NCI-H69 (cell line): ENCODE results near the gene EFCAB7.
"Not testable (repeated sequence)": the region's sequence is repeated elsewhere in the genome, so short reads cannot be mapped to it uniquely, and the experiment has no call there.

Source experiments
- DNase-seq: peaks from one replicate; lab custom pipeline; 2025; lab: John Stamatoyannopoulos, UW

EFCAB7 gene

GRCh38 chr1:63555480-63555879 is 32.2 kb downstream of the EFCAB7 start:
- DNase-seq = no peak

DNA sequence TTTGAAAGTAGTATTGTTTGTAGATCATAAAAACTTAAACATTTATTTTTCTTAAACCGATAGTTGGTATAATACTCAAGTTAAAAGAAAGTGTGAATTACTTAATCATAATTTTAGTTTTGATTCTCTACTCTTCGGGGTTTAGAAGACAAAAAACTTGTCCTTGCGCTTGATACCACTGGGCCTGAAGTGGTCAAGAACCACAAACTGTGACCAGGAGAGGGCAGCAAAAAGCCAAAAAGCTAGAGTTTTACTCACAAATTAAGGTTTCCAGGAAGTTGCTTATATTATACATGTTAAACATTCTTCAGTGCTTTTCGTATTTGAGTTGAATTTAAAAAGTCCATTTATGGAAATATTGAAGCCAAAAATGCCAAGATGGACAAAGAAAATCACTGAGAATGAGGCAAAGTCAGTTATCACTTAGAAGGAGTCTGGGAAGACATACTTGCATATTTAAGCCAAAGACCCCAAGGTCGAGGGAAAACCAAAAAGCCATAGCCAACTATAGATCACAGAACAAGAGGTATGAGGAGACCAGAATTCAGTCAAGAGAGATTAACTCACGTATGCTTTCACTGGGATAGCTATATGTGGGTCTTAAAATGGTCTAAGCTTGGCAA is 34.2 kb downstream of the EFCAB7 start:
- DNase-seq = peak; percentile 35

DNA sequence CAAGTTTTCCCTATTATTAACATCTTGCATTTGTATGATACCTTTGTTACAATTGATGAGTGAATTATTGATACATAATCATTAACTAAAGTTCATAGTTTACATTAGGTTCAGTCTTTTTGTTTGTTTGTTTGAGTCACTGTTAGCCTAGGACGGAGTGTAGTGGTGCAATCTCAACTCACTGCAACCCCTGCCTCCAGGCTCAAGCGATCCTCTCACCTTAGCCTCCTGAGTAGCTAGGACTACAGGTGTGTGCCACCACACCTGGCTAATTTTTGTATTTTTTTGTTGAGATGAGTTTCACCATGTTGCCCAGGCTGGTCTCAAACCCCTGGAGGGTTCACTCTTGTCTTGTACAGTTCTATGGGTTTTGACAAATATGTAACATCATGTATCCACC is 36.0 kb downstream of the EFCAB7 start:
- no peak for DNase-seq

DNA sequence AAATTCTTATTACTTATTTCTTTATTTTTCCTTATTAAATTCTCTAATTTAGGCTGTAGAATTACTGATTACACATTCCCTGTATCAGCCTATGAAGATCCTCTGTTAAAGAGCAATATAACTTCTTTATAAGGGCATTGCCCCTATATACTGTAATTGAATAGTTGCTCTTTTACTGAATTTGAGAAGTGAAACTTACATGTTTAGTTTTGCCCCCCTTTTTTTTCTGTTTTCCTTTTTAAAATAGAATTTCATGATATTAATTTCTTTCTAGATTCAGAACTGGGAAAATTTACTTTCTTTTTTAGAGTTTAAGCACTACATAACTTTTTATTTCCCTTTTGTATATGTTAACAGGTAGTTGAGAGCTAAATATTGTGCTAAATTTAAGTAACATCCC is 40.4 kb downstream of the EFCAB7 start:
- DNase-seq = no peak

- DNase-seq = no peak
Observed at GRCh38 chr1:63569068-63569467, 45.7 kb downstream of the EFCAB7 start.

DNA sequence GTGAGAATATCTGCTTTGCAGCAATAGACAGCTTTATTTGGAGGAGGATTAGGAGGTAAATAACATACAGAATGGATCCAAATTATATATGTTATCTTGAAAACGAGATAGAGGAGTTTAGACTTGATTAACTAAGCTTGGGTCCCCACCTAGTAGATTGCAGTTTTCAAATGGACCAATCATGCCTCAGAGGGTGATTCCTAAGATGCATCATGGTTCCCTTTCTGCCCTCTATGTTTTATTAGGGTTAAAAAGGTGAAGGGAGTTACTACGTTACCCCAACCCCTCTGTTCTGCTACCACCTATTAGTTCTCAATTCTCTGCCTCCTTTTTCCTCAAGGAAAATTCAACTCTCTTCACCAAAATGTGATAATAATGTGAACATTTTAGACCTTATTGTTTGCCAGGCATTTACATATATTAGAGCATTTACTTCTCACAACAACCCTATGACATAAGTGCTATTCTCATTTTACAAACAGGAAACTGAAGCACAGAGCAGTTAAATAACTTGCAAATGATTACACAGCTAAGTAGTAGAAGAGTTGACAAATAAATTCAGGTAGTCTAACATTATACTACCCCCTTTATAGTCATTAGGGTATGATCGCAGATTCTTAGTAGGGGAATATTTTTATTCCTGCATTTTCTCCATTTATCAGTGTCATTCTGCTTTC is 46.5 kb downstream of the EFCAB7 start:
- DNase-seq = no peak

- not testable (repeated sequence) for DNase-seq
Observed at GRCh38 chr1:63572686-63573085, 49.4 kb downstream of the EFCAB7 start.

- not testable (repeated sequence) for DNase-seq
Observed at GRCh38 chr1:63574203-63574796, 51.0 kb downstream of the EFCAB7 start.

- DNase-seq = peak; percentile 11
Observed at GRCh38 chr1:63575340-63575826, 52.1 kb downstream of the EFCAB7 start.

DNA sequence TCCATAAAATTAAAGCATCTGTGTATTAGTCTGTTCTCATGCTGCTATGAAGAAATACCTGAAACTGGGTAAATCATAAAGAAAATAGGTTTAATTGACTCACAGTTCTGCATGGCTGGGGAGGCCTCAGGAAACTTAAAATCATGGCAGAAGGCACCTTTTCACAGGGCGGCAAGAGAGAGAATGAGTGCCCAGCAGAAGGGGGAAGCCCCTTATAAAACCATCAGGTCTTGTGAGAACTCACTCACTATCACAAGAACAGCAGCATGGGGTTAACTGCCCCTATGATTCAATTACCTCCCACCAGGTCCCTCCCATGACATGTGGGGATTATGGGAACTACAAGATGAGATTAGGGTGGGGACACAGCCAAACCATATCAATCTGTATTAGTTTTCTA is 63.0 kb downstream of the EFCAB7 start:
- DNase-seq = not testable (repeated sequence)

- no peak for DNase-seq
Observed at GRCh38 chr1:63590166-63590560, 66.8 kb downstream of the EFCAB7 start.

DNA sequence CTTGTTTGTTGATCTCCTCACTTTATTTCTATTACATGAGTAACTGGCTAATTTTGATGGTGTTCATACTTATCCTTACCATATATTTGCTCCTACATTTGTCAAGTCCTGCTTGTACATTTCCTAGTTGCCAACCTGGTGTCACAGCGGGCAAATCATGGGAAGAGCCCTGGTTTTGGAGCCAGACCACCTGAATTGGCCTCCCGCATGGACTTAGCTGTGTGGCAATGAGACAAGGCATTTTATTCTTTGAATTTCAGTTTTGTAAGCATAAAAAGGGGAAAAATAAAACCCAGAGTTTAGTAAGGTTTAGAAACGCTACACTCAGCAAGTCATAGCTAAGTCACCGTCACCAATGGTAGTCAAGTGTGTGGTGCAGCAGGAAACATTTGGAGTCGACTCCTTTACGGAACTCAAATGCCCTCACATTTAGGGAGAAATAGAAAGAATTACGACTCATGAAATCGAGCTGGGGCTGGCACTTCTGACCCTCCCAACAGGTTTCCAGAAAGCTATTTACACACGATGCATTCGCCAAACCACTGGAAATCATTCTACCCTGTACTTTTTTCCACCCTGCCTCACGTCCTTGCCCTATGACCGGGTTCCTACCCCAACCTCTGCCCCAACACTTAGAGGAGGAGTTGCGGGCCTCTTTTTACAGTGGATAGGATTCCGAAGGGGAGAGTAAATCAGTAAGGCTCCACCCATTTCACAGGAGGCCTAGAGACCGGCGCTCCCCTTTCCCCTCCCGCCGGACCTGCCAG is 69.4 kb downstream of the EFCAB7 start:
- DNase-seq = no peak

DNA sequence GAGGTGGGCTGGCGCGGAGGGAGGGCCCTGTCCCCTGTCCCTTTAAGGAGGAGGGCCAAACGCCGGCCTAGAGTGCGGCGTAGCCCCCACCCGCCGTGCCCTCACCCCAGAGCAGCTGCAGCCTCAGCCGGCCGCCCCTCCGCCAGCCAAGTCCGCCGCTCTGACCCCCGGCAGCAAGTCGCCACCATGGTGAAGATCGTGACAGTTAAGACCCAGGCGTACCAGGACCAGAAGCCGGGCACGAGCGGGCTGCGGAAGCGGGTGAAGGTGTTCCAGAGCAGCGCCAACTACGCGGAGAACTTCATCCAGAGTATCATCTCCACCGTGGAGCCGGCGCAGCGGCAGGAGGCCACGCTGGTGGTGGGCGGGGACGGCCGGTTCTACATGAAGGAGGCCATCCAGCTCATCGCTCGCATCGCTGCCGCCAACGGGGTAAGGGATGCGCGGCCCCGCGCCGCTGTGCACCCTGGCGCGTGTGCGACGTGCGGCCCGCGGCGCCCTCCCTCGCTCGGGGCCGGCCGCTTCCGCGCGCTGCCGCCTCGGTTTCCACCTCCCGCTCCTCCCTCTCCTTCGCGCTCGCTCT is 70.1 kb downstream of the EFCAB7 start, which contains the start of gene PGM1:
PGM1 (plus strand) TSS at position 109 of the 583 bp plus-strand sequence; CDS start at position 187, 78 bp downstream.
- peak; percentile 81 for DNase-seq

DNA sequence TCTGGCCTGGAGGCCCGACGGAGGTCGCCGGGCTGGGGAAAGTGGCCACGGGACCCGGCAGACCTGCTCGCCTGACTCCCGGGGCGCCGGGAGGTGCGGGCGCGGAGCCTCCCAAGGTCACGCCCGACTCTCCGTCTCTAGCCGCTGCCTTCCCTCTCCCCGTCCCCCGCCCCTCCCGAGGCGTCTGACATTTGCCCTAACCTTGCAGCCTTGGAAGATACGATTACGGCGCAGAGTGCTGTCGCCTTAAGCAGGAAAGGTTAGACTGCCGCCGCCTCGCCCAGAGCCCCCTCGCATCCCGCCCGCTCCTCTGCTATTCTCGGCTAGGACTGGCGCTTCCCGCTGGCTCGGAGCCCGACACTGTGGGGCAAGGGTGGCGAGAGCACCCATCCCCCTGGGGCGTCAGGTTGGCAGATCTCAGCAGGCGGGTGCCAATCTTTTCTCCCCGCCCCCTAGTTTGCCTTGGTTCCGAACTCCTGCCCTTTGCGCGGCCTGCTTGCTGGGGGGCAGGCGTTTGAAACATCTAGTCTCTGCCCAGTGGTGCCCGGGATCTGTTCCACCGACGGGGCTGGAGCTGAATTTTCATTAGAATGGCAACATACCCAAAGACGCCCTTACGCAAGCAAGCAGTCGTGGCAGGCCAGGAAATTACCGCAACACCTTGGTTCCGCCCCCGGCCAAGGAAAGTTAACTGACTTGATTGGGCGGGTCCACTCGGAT is 70.7 kb downstream of the EFCAB7 start:
- peak; percentile 62 for DNase-seq

GRCh38 chr1:63595435-63595834 is 72.1 kb downstream of the EFCAB7 start:
- DNase-seq = no peak

- DNase-seq = no peak
Observed at GRCh38 chr1:63599799-63600198, 76.5 kb downstream of the EFCAB7 start.

DNA sequence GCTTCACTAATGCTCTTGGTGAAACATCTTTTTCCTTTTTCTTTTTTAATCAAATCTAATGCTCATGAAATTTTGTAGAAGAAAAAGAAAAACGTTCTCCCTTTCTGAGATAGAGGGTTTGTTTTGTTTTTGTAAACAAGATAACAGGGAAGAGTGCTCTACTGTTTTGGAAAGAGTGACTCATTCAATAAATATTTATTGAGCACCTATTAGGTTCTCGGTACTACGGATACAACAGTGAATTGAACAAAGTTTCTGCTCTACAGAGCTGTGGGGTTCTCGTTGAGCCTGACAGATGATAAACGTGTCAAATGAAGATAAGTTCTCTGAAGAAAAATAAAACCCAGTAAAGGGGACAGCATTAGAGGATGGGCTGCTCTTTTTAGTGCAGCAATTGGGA is 76.9 kb downstream of the EFCAB7 start:
- no peak for DNase-seq

DNA sequence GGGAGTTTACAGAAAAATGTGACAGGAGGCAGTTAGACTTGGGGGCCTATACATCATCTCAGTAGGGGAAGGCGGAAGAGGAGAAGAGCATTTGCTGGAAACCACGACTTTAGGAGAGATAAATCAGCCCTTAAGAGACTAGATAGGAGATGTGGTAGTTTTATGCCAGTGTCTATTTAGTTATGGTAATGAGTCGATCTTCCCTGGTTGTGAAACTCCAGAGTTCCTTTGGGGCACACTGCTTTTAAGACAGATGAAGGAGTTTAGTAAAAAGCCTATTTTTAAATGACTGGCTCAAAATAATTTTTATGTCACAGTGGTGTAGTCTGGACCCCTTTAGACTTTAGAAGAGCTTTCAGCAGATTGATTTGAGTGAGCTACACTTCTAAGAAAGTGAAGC is 77.7 kb downstream of the EFCAB7 start:
- DNase-seq = no peak

DNA sequence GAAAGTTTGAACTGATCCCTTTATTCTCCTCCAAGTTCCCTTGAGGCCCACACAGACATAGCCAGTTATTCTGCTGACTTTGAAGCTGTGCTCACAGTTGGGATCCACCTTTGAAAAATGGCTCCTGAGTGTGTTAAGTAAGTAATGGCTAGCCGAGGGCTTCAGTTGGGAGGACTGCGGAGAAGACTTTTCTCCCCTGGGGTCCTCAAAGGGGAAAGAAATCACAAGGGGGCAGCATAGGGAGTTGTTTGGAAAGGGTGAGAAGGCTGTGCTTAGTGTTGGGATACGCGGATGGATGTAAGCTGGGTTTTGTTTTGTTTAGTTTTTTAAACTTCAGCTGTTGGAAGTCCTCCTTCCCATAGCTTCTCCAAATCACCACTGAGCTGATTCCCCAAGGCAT is 78.1 kb downstream of the EFCAB7 start:
- DNase-seq = peak; percentile 29

DNA sequence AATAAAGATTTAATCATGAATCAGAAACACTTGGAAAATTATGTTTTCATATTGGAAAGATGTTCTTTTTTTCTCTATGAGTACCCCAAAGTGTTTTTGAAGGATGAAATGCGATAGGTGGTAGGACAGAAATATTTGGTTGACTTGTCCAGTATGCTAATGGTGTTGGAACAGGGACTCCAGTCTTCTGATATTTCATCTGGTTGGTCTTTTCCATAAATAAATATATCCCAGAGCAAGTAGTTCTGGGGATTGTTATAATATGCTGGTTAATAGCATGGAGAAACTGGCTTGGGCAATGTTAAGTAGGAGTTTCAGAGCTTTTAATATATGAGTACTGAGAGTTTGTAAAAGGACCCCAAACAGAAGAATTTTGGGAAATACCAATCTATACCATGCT is 78.6 kb downstream of the EFCAB7 start:
- DNase-seq = no peak

GRCh38 chr1:63602629-63603028 is 79.3 kb downstream of the EFCAB7 start:
- DNase-seq = no peak
